IMR-90 (cell line): ENCODE data around the gene LGALS3.

Experiments
- CEBPB ChIP-seq: IDR thresholded peaks from 2 replicates; pipeline ENCODE4 v1.6.1; 2012; ENCODE audit warnings: low read depth, low read length, improper control_type of control experiment
- POLR2A ChIP-seq: IDR thresholded peaks from 2 replicates; pipeline ENCODE4 v1.6.1; 2012; ENCODE audit warnings: mild to moderate bottlenecking, low read depth, low read length
- RFX5 ChIP-seq: IDR thresholded peaks from 2 replicates; pipeline ENCODE4 v1.8.0; 2012; ENCODE audit warnings: low read depth, mild to moderate bottlenecking, low read length, moderate library complexity
- SMC3 ChIP-seq: fragments of 150-350 bp; IDR thresholded peaks from 2 replicates; pipeline ENCODE4 v1.6.1; 2016; ENCODE audit warnings: low read depth, mild to moderate bottlenecking, antibody characterized with exemption, low read length, moderate library complexity
- TF ChIP-seq, protein P1 (sequence below): conservative IDR thresholded peaks from 2 replicates; pipeline ENCODE4 v1.5.1; 2012; ENCODE audit warnings: mild to moderate bottlenecking, low read depth, low read length, improper control_type of control experiment

GRCh38 chr14:55122440-55122986 is 6.5 kb upstream of the LGALS3 start:
- TF ChIP-seq, protein P1, sequence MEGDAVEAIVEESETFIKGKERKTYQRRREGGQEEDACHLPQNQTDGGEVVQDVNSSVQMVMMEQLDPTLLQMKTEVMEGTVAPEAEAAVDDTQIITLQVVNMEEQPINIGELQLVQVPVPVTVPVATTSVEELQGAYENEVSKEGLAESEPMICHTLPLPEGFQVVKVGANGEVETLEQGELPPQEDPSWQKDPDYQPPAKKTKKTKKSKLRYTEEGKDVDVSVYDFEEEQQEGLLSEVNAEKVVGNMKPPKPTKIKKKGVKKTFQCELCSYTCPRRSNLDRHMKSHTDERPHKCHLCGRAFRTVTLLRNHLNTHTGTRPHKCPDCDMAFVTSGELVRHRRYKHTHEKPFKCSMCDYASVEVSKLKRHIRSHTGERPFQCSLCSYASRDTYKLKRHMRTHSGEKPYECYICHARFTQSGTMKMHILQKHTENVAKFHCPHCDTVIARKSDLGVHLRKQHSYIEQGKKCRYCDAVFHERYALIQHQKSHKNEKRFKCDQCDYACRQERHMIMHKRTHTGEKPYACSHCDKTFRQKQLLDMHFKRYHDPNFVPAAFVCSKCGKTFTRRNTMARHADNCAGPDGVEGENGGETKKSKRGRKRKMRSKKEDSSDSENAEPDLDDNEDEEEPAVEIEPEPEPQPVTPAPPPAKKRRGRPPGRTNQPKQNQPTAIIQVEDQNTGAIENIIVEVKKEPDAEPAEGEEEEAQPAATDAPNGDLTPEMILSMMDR, result no peak
- TF ChIP-seq CEBPB (no peak), RFX5 (no peak), POLR2A (no peak), SMC3 (no peak)
